Inflammatory macrophage treated with lipopolysaccharide for 4 hours (primary cell): Measurements from ENCODE around the gene TTC1.

Source experiments
- DNase-seq: peaks from one replicate; pipeline ENCODE4 v3.0.0-alpha.2; 2020

Gene TTC1

GRCh38 chr5:160090059-160090458 lies 81.1 kb downstream of the TTC1 start:
- no peak for DNase-seq

- peak; percentile 28 for DNase-seq
Measured at GRCh38 chr5:160092514-160092913, 83.6 kb downstream of the TTC1 start.

GRCh38 chr5:160092960-160093707 lies 84.2 kb downstream of the TTC1 start:
- DNase-seq, result peak; percentile 54

- DNase-seq, result no peak
Measured at GRCh38 chr5:160096178-160096577, 87.2 kb downstream of the TTC1 start.

DNA sequence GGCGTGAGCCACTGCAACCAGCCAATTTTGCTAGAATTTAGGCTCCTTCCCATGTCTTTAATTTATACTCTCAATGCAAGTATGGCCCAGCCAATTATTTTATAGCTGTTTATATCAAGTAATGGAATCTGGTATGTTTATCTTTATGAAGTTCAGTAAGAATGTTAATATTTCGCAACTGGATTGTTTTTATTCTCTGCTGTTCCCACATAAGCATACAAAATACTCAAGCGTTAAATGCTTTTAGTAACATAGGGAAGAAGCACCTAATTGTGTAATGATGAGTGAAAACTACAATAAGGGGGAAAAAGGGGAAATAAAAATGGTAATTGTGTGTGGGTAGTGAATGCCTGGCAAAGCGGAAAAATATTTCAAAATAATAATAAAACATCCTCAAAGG lies 89.1 kb downstream of the TTC1 start:
- DNase-seq, result peak; percentile 91

DNA sequence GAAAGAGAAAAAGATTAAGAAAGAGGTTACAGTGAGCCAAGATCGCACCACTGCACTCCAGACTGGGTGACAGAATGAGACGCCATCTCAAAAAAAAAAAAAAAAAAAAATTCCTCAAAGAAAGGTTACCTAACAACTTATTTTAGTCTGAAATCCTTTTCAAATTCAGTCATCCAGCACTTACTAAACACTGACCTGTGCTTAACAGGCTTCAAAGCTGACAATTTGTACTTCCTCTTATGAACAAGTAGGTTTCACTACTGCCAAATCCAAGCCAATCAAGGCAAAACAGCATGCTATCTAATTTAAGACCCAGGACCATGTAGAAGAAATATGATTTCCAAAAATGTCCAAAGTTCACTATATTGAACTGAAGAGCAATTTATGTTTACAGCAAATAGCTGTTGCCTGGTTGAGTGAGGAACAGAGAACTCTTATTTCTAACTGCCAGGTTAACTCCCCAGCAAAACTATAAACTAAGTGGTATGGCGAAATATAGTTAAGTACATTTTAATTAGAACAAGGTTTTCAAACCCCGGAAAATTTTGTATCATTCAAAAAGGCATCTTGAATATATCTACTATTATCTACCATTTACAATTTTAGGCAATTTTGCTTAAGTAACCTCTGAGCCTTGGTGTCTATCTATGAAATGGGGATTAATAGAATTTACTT lies 96.9 kb downstream of the TTC1 start:
- DNase-seq, result peak; percentile 68

GRCh38 chr5:160108124-160108523 lies 99.2 kb downstream of the TTC1 start:
- no peak for DNase-seq
